Measurements from ENCODE around the gene EXOC4.

DNA sequence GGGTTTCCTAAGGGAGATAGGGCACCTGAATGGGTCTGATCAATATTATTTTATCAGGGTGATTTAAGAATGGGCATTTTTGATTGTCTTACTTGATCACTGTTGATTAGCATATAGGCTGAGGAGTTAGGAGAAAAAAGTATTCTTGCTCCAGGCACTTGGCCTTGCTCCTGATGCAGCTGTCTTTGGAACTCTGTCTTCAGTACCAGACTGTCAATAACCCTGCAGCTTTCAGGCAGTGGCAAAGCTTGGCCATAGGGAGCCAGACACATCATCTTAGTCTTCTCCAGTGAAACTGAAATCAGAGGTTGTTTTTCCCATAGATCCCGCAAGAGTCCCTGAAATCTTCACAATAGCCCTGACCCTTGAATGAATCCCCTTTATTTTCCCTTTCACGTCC lies 47.2 kb downstream of the EXOC4 start:
- no peak for TF ChIP-seq POLR2AphosphoS5 (IDR thresholded peaks at IDR 0.05)
- no peak for TF ChIP-seq POLR2A (IDR thresholded peaks at IDR 0.05; ENCODE audit: low read depth)
- no peak for TF ChIP-seq CTCF (IDR thresholded peaks at IDR 0.05)
- no peak for TF ChIP-seq EP300 (IDR thresholded peaks at IDR 0.05)
